ENCODE measurements around the gene ELF2. TPM values are rescaled to one million over a fixed set of nuclear protein-coding genes. Genes with fewer than 3 reads are reported as not detected.
"Not testable (repeated sequence)": the region's sequence is repeated elsewhere in the genome, so short reads cannot be mapped to it uniquely, and the experiment has no call there.

Gene ELF2
- total RNA-seq, 1 donor from 2014 or later, result 52.8 TPM

GRCh38 chr4:139076016-139076744, 100.8 kb downstream of the ELF2 start:
- DNase-seq, result no peak

DNA sequence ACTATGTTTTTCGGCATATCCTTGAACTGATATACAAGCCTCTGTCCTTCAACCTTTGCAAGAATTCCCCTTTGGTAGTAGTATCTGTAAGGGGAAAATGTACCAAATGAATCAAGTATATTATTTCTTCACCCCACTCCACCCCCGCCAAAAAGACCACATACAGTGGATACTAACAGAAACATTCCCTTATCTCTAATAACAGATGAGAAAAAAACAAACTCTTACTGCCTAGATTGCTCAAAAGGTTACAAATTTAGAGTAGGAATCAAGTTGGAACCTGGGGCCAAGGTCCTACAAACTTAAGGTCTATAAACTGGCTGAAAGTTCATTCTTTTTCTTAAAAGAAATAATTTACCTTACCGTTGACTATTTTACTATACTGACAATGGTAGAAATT, 116.4 kb downstream of the ELF2 start:
- no peak for DNase-seq

GRCh38 chr4:139059026-139059425, 118.0 kb downstream of the ELF2 start:
- not testable (repeated sequence) for DNase-seq

DNA sequence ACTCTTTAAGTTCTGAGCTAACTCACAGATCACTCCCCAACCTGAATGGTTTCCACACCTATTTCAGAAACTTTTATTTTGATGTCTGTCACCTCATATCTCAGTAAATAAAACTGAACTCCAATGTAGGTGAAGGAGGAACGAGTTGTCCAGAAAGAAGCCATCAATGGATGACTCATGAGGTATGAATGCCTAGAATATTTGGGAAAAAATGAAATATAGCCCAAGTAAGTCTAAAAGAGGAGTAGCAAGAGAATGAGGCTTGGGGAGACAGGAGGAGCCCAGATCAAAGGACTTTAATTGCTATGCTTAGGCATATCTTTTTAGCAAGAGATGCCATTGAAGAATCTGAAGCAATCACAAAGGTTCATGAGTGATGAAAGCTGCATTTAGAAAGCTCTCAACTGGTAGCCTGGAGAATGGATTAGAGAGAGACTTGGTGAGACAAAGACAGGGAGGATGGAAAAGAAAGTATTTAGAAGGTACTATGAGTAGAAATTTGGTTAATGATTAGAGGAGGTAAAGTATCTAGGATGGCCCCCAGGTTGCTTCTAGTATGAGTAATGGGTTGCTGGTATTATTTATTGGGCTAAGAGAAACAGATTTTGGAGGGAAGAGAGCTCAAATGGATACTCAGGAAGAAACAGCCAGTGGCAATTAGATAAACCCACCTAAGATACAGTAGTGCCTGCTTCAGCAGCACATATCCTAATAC, 122.1 kb downstream of the ELF2 start:
- no peak for DNase-seq

GRCh38 chr4:139053909-139054308, 123.1 kb downstream of the ELF2 start:
- DNase-seq, result no peak

- no peak for DNase-seq
Observed at GRCh38 chr4:139050446-139050845, 126.6 kb downstream of the ELF2 start.

GRCh38 chr4:139048026-139048425, 129.0 kb downstream of the ELF2 start:
- no peak for DNase-seq

DNA sequence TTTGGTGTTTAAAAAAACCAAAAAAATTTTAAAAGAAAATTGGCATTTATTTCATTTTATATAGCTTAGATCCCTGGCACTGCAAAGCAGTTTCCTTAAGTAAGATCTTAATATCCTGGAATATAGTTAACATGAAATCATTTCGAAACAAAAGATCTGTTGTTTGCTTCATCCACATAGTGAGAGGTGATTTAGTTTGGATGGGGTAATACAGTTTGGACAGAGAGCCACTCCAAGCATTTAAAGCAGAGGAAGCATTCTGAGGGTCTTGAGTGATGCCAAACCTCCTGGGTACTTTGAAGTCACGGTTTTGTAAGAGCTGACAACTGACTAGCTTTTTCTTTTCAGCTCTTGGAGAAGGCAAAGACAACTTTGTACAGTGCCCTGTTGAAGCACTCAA, 132.7 kb downstream of the ELF2 start:
- DNase-seq, result no peak

GRCh38 chr4:139042981-139043460, 134.0 kb downstream of the ELF2 start:
- DNase-seq, result peak; percentile 92

DNA sequence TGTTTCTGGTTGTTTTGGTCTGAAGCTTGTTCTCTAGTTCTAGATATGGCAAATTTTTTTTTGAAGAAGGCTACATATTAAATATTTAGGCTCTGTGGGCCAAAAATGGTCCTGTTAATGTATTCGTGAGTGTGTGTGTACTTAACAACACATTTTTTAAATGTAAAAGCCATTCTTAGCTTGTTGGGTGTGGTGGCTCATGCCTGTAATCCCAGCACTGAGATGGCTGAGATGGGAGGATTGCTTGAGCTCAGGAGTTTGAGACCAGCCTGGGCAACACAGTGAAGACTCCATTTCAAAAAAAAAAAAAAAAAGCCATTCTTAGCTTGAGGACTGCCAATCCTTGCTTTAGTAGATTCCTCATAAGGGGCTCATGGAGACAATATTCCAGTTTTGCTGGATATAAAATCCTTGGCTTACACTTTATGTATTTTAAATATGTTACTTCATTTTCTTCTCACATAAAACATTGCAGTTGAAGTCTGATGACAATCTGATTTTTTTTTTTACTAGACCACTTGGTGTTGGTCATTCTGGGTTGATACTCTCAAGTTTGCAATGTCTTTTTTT, 138.1 kb downstream of the ELF2 start:
- no peak for DNase-seq

GRCh38 chr4:139036885-139037284, 140.1 kb downstream of the ELF2 start:
- no peak for DNase-seq

DNA sequence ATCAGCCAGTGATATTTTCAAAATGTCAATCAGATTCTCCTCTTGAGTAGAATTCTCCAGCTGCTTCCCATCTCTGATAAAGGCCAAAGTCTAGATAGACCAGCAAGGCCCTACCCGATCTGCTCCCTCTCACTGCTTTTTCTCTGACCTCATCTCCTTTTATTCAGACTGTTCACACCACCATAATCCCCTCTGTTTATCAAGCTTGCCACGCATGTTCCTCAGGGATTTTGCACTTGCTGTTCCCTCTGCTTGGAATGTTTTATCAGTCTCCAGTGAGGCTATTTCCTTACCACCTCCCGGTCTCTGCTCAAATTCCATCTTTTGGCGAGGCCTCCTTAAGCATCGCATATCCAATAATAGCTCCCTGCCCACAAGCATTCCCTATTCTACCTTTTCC, 141.4 kb downstream of the ELF2 start:
- no peak for DNase-seq

- DNase-seq, result peak; percentile 94
Observed at GRCh38 chr4:139030614-139031235, 146.3 kb downstream of the ELF2 start.

DNA sequence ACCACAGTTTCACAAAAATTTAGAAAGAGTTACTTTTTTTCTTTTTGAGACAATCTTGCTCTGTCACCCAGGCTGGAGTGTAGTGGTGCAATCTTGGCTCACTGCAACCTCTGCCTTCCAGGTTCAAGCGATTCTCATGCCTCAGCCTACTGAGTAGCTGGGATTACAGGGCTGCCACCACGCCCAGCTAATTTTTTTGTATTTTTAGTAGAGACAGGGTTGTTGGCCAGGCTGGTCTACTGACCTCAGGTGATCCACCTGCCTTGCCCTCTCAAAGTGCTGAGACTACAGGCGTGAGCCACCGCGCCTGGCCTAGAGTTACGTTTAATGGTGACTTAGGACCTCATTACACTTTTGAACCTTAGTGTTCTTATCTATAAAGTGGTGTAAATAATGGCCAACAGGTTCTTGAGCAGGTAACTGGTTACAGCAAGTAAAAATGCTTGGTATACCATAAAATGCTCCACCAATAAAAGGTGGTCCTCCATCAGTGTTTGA, 147.1 kb downstream of the ELF2 start:
- DNase-seq, result not testable (repeated sequence)

DNA sequence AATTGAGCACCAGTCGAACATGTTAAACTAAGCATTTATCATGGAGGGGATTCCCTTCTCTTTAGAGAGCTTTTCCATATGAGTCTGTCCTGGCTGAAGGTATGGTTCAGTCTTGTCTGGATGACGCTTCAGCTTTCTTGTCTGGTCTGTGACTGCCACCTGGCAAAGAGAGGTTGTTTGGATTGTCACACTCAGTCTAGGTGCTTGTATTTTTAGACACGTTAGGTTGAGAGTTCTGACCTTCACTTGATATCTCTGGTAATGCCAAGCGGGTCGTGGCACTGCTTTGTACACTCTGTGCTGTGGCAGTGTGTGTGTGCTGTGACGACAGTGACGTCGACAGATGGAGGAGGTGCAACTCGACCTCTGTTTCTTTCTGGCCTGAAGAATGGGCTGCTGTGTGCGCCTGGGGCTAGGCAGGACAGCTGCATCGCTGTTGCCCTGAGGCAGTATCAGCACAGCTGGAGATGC, 148.8 kb downstream of the ELF2 start:
- no peak for DNase-seq

DNA sequence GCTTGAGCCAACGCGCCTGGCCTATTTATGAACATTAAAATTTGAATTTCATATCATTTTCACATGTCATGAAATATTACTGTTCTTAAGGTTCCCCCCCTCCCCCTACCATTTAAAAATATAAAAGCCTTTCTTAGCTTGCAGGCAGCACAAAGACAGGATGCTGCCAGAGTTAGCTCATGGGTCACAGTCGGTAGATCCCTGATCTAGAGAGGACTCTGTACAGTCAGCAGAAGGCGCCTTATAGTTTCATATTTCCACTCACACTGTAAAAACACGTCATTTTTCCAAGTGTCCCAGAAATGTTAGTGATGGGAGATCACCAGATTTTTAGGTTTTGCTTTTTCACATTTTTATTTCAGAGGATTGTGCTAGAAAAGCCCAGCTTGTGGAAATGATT, 149.2 kb downstream of the ELF2 start:
- peak; percentile 65 for DNase-seq

DNA sequence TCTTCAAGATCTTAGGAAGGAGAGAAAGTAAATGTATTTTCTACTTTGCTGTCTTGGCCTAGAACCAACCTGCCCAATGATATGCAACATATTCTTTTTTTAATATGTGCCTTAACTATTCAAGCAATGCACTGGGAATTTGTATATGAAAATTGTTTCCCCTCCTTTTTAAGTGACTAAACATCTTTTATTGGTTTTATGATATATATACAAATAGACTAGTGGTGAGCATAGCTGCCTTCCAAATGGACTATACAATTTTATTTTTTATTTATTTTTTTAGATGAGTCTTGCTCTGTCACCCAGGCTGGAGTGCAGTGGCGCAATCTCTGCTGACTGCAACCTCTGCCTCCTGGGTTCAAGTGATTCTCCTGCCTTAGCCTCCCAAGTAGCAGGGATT, 151.2 kb downstream of the ELF2 start:
- no peak for DNase-seq

DNA sequence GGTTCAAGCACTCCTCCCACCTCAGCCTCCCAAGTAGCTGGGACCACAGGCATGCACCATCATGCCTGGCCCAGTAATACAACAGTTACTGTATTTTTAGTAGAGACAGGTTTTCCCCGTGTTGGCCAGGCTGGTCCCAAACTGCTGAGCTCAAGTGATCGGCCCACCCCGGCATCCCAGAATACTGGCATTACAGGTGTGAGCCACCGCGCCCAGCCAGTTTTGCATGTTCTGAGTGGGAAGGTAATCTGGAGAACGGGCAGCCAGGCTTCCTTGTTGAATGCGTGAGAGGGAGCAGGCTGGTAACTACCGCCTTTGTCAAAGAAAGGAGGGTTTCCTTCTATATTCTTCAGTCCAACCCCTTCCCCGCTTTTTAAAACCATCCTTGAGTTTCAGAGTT, 152.3 kb downstream of the ELF2 start:
- no peak for DNase-seq

- DNase-seq, result no peak
Observed at GRCh38 chr4:139022835-139023234, 154.2 kb downstream of the ELF2 start.

DNA sequence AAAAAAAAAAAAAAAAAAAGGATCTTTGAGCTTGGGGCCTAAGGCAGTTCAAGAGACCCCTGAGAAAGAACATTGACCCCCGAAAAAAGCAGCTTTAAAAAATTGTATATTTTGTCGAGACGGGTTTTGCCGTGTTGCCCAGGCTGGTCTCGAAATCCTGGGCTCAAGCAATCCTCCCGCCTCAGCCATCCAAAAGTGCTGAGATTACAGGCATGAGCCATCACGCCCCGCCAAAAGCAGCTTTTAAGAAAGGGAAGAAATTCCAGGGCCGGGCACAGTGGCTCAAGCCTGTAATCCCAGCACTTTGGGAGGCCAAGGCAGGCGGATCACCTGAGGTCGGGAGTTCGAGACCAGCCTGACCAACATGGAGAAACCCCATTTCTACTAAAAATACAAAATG, 155.9 kb downstream of the ELF2 start:
- not testable (repeated sequence) for DNase-seq

GRCh38 chr4:139020384-139020783, 156.6 kb downstream of the ELF2 start:
- DNase-seq, result no peak

GRCh38 chr4:139018971-139019758, 157.9 kb downstream of the ELF2 start:
- no peak for DNase-seq
